DND-41 (cell line): ENCODE results near the gene LILRA5.

Experiments used
- CTCF ChIP-seq: IDR thresholded peaks from 2 replicates; pipeline ENCODE4 v1.5.1; 2012; ENCODE audit warnings: borderline replicate concordance, low read length, moderate library complexity, mild to moderate bottlenecking; ENCODE audit not compliant: poor library complexity, severe bottlenecking; ENCODE audit errors: extremely low read depth
- EZH2 ChIP-seq: IDR thresholded peaks from 3 replicates; pipeline ENCODE4 v1.6.1; 2012; ENCODE audit warnings: borderline replicate concordance, low read depth, mild to moderate bottlenecking, moderate library complexity, low read length, inconsistent platforms; ENCODE audit not compliant: severe bottlenecking

- TF ChIP-seq CTCF (no peak), EZH2 (no peak)
Observed at GRCh38 chr19:54282686-54283470, 30.1 kb downstream of the LILRA5 start.
